ENCODE measurements around the gene NCK2.
"Not testable (repeated sequence)": the region's sequence is repeated elsewhere in the genome, so short reads cannot be mapped to it uniquely, and the experiment has no call there.

The NCK2 gene

GRCh38 chr2:105761931-105762515 lies 17.3 kb downstream of the NCK2 start:
- TF ChIP-seq SPI1 (IDR thresholded peaks at IDR 0.05; ENCODE audit: low read depth, low read length) (no peak), POU2F2 (IDR thresholded peaks at IDR 0.05; ENCODE audit: low read depth, low read length) (no peak), PAX5 (IDR thresholded peaks at IDR 0.05; ENCODE audit: insufficient read depth, low read length, severe bottlenecking) (no peak), TAF1 (IDR thresholded peaks at IDR 0.05; ENCODE audit: low read depth, low read length) (no peak), POLR2AphosphoS5 (IDR thresholded peaks at IDR 0.05; ENCODE audit: low read depth, low read length) (no peak)
- no peak for DNase-seq (ENCODE audit: insufficient read length, low spot score)
- FAIRE-seq: no peak

DNA sequence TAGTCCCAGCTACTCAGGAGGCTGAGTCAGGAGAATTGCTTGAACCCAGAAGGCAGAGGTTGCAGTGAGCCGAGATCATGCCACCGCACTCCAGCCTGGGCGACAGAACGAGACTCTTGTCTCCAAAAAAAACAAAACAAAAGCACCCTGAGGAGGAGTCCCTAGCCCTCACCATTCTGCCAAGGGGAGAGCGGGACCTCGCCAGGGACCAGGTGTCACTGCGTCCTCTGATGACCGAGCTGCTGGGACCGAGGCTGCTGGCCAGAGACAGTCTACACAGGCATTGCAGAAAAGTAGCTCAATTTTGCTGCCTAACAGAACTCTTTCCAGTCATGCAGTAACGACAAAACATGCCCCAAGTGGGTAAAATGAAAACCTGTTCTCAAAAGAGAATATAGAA lies 18.4 kb downstream of the NCK2 start:
- TF ChIP-seq POLR2AphosphoS5 (IDR thresholded peaks at IDR 0.05; ENCODE audit: low read depth, low read length) (no peak), SPI1 (IDR thresholded peaks at IDR 0.05; ENCODE audit: low read depth, low read length) (no peak), PAX5 (IDR thresholded peaks at IDR 0.05; ENCODE audit: insufficient read depth, low read length, severe bottlenecking) (no peak), TAF1 (IDR thresholded peaks at IDR 0.05; ENCODE audit: low read depth, low read length) (no peak), POLR2A (IDR thresholded peaks at IDR 0.05; ENCODE audit: low read depth, low read length) (no peak)
- no peak for FAIRE-seq
- DNase-seq (ENCODE audit: insufficient read length, low spot score): no peak

- no peak for FAIRE-seq
- DNase-seq (ENCODE audit: insufficient read length, low spot score): no peak
- no peak for TF ChIP-seq POLR2A (IDR thresholded peaks at IDR 0.05; ENCODE audit: low read depth, low read length)
- TF ChIP-seq POLR2AphosphoS5 (IDR thresholded peaks at IDR 0.05; ENCODE audit: low read depth, low read length): no peak
- no peak for TF ChIP-seq PAX5 (IDR thresholded peaks at IDR 0.05; ENCODE audit: insufficient read depth, low read length, severe bottlenecking)
- no peak for TF ChIP-seq POU2F2 (IDR thresholded peaks at IDR 0.05; ENCODE audit: low read depth, low read length)
- TF ChIP-seq SPI1 (IDR thresholded peaks at IDR 0.05; ENCODE audit: low read depth, low read length): no peak
- TF ChIP-seq TAF1 (IDR thresholded peaks at IDR 0.05; ENCODE audit: low read depth, low read length): no peak
Observed at GRCh38 chr2:105764059-105764458, 19.3 kb downstream of the NCK2 start.

GRCh38 chr2:105765415-105766299 lies 20.9 kb downstream of the NCK2 start:
- DNase-seq (ENCODE audit: insufficient read length, low spot score) (no peak), FAIRE-seq (no peak)
- TF ChIP-seq PAX5 (IDR thresholded peaks at IDR 0.05; ENCODE audit: insufficient read depth, low read length, severe bottlenecking) (no peak), TAF1 (IDR thresholded peaks at IDR 0.05; ENCODE audit: low read depth, low read length) (no peak), POLR2AphosphoS5 (IDR thresholded peaks at IDR 0.05; ENCODE audit: low read depth, low read length) (no peak), POLR2A (IDR thresholded peaks at IDR 0.05; ENCODE audit: low read depth, low read length) (no peak)

- DNase-seq (ENCODE audit: insufficient read length, low spot score): no peak
- no peak for TF ChIP-seq POLR2AphosphoS5 (IDR thresholded peaks at IDR 0.05; ENCODE audit: low read depth, low read length)
- no peak for TF ChIP-seq POLR2A (IDR thresholded peaks at IDR 0.05; ENCODE audit: low read depth, low read length)
- no peak for TF ChIP-seq TAF1 (IDR thresholded peaks at IDR 0.05; ENCODE audit: low read depth, low read length)
- TF ChIP-seq SPI1 (IDR thresholded peaks at IDR 0.05; ENCODE audit: low read depth, low read length): no peak
- TF ChIP-seq POU2F2 (IDR thresholded peaks at IDR 0.05; ENCODE audit: low read depth, low read length): no peak
- no peak for TF ChIP-seq PAX5 (IDR thresholded peaks at IDR 0.05; ENCODE audit: insufficient read depth, low read length, severe bottlenecking)
- FAIRE-seq: no peak
Observed at GRCh38 chr2:105766300-105766866, 21.7 kb downstream of the NCK2 start.

DNA sequence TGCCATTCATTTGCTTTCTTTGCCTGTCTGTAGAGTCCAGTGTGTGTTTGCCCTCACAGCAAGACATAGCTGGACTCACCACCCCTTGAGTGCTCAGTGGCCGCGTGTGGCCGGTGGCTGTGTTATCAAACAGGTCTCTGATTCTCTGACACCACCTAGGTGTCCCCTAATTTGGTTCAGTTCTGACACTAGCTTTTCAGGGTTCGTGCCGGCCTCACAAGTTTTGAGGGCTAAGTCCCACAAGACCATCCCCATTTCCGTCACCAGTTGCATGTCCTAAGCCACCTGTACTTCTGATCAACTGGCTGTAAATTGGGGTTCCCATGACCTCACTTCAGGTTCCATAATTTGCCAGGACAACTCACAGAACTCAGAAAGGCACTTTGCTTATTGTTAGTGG lies 23.5 kb downstream of the NCK2 start:
- DNase-seq (ENCODE audit: insufficient read length, low spot score): no peak
- no peak for FAIRE-seq
- no peak for TF ChIP-seq SPI1 (IDR thresholded peaks at IDR 0.05; ENCODE audit: low read depth, low read length)

- DNase-seq (ENCODE audit: insufficient read length, low spot score) (no peak), FAIRE-seq (no peak)
- TF ChIP-seq POLR2AphosphoS5 (IDR thresholded peaks at IDR 0.05; ENCODE audit: low read depth, low read length): no peak
- TF ChIP-seq POLR2A (IDR thresholded peaks at IDR 0.05; ENCODE audit: low read depth, low read length): no peak
Observed at GRCh38 chr2:105768961-105769452, 24.3 kb downstream of the NCK2 start.

DNA sequence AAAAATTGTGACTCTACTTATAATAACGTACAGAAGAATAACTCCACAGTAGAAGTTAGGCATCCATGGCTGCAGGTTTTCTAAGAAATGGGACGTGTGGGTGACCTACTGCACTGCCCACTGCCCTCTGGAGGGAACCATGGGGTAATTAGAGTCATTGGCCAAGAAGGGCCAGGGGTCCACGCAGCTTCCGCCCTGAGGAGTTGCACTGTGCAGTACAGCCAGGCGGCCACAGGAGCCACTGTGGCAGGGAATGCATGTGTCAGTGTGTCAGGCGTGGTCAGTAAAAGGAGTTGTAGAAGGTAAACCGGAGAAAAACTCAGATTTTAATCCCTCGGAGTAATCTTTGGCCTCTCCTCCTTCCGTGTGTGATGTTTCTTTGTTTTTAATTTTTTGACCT lies 24.8 kb downstream of the NCK2 start:
- no peak for DNase-seq (ENCODE audit: insufficient read length, low spot score)
- TF ChIP-seq SPI1 (IDR thresholded peaks at IDR 0.05; ENCODE audit: low read depth, low read length) (no peak), POLR2AphosphoS5 (IDR thresholded peaks at IDR 0.05; ENCODE audit: low read depth, low read length) (no peak), POLR2A (IDR thresholded peaks at IDR 0.05; ENCODE audit: low read depth, low read length) (no peak), PAX5 (IDR thresholded peaks at IDR 0.05; ENCODE audit: insufficient read depth, low read length, severe bottlenecking) (no peak), POU2F2 (IDR thresholded peaks at IDR 0.05; ENCODE audit: low read depth, low read length) (no peak), TAF1 (IDR thresholded peaks at IDR 0.05; ENCODE audit: low read depth, low read length) (no peak)
- no peak for FAIRE-seq

DNA sequence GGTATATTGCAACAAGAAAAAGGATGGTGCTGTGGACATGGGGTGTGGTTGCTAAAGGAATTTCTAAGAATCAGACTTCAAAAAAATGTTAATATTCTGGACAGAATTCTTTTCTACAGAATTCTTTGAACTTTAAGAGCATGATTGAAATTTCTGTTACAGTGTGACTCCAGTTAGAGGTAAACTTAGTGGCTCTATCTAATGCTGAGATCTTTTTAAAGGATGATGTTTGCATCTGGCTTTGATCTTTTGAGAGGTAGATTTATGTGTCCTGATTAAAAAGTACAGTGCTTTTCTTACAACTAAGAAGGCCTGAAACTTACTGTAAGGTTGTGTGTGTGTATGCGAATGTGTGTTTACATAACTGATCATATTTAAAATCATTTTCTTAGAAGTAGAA lies 25.4 kb downstream of the NCK2 start:
- DNase-seq (ENCODE audit: insufficient read length, low spot score) (no peak), FAIRE-seq (no peak)
- TF ChIP-seq POLR2AphosphoS5 (IDR thresholded peaks at IDR 0.05; ENCODE audit: low read depth, low read length): no peak
- TF ChIP-seq POLR2A (IDR thresholded peaks at IDR 0.05; ENCODE audit: low read depth, low read length): no peak
- no peak for TF ChIP-seq SPI1 (IDR thresholded peaks at IDR 0.05; ENCODE audit: low read depth, low read length)
- TF ChIP-seq PAX5 (IDR thresholded peaks at IDR 0.05; ENCODE audit: insufficient read depth, low read length, severe bottlenecking): no peak
- no peak for TF ChIP-seq POU2F2 (IDR thresholded peaks at IDR 0.05; ENCODE audit: low read depth, low read length)

- FAIRE-seq; DNase-seq (ENCODE audit: insufficient read length, low spot score): not testable (repeated sequence)
Observed at GRCh38 chr2:105771291-105771690, 26.6 kb downstream of the NCK2 start.

Measured in GM12891 (cell line).